Epithelial cell of proximal tubule (primary cell): Measurements from ENCODE around the gene NASP. TPM values are rescaled to one million over a fixed set of nuclear protein-coding genes. Genes with fewer than 3 reads are reported as not detected.

Source experiments
- DNase-seq: peaks from one replicate; pipeline ENCODE4 v3.0.0-alpha.2; 2011; ENCODE audit warnings: low read depth
- H3K4me3 ChIP-seq: 2 replicates; pipeline ENCODE4 v1.5.1; 2011; ENCODE audit warnings: low read depth, mild to moderate bottlenecking, low read length
- total RNA-seq: library from RNA; depleted of rRNA; stranded (reverse); fragments of >200 nt; gene quantifications from 2 replicates; pipeline ENCODE4 v1.2.3, GENCODE V29; 2015
- TF ChIP-seq, protein P1 (sequence below): conservative IDR thresholded peaks from 2 replicates; pipeline ENCODE4 v1.5.1; 2012; ENCODE audit warnings: low read depth, mild to moderate bottlenecking, low read length

NASP gene
- total RNA-seq, 1 donor from 2014 or later = 109 TPM

- TF ChIP-seq, protein P1, sequence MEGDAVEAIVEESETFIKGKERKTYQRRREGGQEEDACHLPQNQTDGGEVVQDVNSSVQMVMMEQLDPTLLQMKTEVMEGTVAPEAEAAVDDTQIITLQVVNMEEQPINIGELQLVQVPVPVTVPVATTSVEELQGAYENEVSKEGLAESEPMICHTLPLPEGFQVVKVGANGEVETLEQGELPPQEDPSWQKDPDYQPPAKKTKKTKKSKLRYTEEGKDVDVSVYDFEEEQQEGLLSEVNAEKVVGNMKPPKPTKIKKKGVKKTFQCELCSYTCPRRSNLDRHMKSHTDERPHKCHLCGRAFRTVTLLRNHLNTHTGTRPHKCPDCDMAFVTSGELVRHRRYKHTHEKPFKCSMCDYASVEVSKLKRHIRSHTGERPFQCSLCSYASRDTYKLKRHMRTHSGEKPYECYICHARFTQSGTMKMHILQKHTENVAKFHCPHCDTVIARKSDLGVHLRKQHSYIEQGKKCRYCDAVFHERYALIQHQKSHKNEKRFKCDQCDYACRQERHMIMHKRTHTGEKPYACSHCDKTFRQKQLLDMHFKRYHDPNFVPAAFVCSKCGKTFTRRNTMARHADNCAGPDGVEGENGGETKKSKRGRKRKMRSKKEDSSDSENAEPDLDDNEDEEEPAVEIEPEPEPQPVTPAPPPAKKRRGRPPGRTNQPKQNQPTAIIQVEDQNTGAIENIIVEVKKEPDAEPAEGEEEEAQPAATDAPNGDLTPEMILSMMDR = no peak
- no peak for DNase-seq
- no peak overlapping the region for H3K4me3 ChIP-seq
Measured at GRCh38 chr1:45604239-45604638, 20.4 kb downstream of the NASP start.

DNA sequence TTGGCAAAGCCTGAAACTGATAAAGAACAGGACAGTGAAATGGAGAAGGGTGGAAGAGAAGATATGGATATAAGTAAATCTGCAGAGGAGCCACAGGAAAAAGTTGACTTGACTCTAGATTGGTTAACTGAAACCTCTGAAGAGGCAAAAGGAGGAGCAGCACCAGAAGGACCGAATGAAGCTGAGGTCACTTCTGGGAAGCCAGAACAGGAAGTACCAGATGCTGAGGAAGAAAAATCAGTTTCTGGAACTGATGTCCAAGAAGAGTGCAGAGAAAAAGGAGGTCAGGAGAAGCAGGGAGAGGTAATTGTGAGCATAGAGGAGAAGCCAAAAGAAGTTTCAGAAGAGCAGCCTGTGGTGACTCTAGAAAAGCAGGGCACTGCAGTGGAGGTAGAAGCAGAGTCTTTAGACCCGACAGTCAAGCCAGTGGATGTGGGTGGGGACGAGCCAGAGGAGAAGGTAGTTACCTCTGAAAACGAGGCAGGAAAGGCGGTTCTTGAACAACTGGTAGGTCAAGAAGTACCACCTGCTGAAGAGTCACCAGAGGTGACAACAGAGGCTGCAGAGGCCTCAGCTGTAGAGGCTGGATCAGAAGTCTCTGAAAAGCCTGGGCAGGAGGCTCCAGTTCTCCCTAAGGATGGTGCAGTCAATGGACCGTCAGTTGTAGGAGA is 23.7 kb downstream of the NASP start:
- no peak overlapping the region for H3K4me3 ChIP-seq
- DNase-seq = no peak
- TF ChIP-seq, protein P1 = no peak

GRCh38 chr1:45608175-45609156 is 24.6 kb downstream of the NASP start:
- TF ChIP-seq, protein P1 = no peak
- no peak for DNase-seq
- H3K4me3 ChIP-seq = no peak overlapping the region

DNA sequence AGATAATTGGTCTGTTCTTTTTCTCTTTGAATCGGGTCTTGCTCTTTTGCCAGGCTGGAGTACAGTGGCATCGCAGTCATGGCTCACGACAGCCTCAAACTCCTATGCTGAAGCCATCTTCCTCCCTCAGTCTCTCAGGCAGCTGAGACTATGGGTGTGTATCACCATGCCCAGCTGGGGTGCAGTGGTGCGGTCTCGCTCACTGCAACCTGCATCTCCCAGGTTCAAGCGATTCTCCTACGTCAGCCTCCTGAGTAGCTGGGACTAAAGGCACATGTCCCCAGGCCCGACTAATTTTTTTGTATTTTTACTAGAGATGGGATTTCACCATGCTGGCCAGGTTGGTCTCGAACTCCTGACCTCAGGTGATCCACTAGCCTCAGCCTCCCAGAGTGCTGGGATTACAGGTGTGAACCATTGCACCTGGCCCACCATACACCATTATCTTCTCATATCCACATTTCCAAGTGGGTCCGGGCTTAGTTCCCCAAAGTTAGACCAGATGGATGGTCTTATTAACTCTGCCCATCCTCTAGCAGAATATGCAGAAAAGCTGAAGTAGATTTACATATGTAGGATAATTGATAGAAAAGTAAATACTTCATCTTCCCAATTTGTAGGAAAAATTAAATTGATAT is 26.9 kb downstream of the NASP start:
- TF ChIP-seq, protein P1 = no peak
- no peak for DNase-seq
- H3K4me3 ChIP-seq = no peak overlapping the region

DNA sequence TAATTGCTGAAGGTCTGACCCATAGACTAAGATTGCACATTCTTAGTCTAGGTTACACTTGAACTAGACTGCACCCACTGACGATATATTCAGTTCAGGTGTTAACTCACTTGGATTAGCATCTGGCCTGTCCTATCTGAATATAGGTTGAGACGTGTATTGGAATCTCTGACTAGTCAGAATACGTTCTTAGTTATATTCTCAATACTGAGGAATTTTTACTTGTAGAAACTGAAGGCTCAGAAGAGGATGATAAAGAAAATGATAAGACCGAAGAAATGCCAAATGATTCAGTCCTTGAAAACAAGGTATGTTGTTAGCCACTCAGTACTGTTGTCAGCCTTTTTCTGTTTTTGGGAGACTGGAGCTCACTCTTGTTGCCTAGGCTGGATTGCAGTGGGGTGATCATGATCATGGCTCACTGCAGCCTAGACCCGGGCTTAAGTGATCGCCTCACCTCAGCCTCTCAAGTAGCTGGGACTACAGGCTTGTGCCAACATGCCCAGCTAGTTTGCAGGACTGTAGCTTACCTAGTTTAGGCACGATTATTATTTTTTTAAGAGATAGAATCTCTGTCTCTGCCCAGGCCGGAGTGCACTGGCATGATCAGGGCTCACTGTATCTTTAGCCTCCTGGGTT is 29.2 kb downstream of the NASP start:
- H3K4me3 ChIP-seq = no peak overlapping the region
- TF ChIP-seq, protein P1 = no peak
- DNase-seq = no peak

GRCh38 chr1:45615885-45616284 is 32.0 kb downstream of the NASP start:
- DNase-seq = no peak
- TF ChIP-seq, protein P1 = no peak
- no peak overlapping the region for H3K4me3 ChIP-seq
